ENCODE data around the gene MYO5B. TPM values are rescaled to one million over a fixed set of nuclear protein-coding genes. Genes with fewer than 3 reads are reported as not detected.

The MYO5B gene
- total RNA-seq, 1 donor from 2014 or later, result 0.27 TPM

GRCh38 chr18:50075772-50076171 lies 119.2 kb downstream of the MYO5B start:
- intact Hi-C loops (cut with micrococcal nuclease), result no loop called here

DNA sequence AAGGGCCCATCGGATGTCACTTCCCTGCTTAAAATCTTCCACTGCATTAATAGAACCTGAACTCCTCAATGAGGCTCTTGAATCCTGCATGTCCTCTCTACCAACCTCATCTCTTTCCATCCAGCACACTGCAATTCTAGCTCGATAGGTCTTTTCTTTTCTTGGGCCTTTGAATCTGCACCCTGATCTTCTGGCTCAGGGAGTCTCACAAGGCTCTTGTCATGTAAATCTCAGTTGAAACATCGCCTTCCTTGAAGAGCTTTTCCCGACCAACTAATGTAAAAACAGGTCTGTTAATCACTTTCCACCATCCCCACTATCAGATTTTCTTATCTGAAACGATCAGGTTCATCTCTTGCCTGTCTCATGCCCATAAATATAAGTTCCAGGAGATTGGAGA lies 120.5 kb downstream of the MYO5B start:
- intact Hi-C loops (cut with micrococcal nuclease), result no loop called here

GRCh38 chr18:50073319-50073718 lies 121.6 kb downstream of the MYO5B start:
- intact Hi-C loops (cut with micrococcal nuclease), result no loop called here

GRCh38 chr18:50072146-50072545 lies 122.8 kb downstream of the MYO5B start:
- intact Hi-C loops (cut with micrococcal nuclease), result no loop called here

DNA sequence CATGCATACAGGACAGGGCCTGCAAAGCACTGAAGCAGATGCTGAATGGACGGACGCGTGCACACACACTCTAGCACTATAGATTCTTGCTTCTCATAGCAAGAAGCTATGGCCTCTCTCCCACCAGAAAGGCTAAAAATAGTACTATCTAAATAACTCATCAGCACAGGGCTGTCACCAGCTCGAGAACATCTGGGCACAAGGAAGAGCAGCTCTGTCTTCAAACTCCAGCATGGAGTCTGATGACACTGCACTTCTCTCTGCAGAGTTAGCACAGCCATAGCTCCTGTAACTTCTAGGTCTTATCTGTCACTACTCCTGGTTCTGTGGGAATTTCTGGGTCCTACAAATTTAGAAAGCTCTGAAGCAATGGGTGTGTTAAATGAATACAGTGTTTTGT lies 123.5 kb downstream of the MYO5B start:
- intact Hi-C loops (cut with micrococcal nuclease), result no loop called here

- intact Hi-C loops (cut with micrococcal nuclease), result no loop called here
These were observed 125.5 kb downstream of the MYO5B start for GRCh38 chr18:50069422-50069821.

GRCh38 chr18:50065527-50065926 lies 129.4 kb downstream of the MYO5B start:
- intact Hi-C loops (cut with micrococcal nuclease), result no loop called here

- intact Hi-C loops (cut with micrococcal nuclease), result no loop called here
These were observed 129.9 kb downstream of the MYO5B start for GRCh38 chr18:50065039-50065438.

- intact Hi-C loops (cut with micrococcal nuclease), result no loop called here
These were observed 132.9 kb downstream of the MYO5B start for GRCh38 chr18:50061876-50062517.

- intact Hi-C loops (cut with micrococcal nuclease), result no loop called here
These were observed 134.1 kb downstream of the MYO5B start for GRCh38 chr18:50060822-50061221.

DNA sequence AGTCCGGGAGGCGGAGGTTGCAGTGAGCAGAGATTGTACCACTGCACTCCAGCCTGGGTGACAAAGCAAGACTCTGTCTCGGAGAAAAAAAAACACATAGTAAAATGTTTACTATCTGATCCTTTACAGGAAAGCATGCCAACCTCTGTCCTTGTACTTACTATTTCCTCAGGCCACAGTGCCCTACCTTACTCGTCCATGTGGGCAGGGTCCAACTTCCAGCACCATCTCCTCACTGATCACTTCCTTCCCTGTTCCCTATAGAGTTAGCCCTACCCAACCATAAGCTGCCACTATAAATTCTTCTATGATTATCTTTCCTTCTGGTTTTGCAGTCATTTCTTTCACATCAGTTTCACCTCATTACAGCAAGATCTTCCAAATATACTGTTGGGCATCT lies 136.2 kb downstream of the MYO5B start:
- intact Hi-C loops (cut with micrococcal nuclease), result loop anchor here (5.0 kb wide), 1 partner anchor 299 kb away; no protein-coding TSS in a partner anchor

DNA sequence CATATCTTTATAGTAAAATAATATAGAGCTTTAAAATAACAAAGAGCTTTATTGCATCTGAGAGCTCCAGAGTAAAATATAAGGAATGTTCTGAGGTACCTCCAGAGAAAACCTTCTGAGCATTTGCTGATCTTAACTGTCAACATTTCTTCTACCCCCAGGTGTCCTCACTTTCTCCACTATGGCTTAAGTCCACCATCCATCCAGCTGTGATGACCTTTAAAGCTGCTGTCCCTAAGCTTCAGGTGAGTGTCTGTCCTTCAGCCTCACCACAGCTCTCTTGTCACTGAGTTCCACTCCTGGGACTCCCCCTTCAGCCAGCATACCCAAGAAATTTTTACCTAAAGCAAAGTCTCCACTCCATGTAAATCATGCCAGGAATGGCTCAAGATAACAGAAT lies 137.9 kb downstream of the MYO5B start:
- intact Hi-C loops (cut with micrococcal nuclease), result loop anchor here (5.0 kb wide), 1 partner anchor 300 kb away; no protein-coding TSS in a partner anchor

GRCh38 chr18:50056185-50056584 lies 138.8 kb downstream of the MYO5B start:
- intact Hi-C loops (cut with micrococcal nuclease), result loop anchor here (5.0 kb wide), 1 partner anchor 301 kb away; no protein-coding TSS in a partner anchor

DNA sequence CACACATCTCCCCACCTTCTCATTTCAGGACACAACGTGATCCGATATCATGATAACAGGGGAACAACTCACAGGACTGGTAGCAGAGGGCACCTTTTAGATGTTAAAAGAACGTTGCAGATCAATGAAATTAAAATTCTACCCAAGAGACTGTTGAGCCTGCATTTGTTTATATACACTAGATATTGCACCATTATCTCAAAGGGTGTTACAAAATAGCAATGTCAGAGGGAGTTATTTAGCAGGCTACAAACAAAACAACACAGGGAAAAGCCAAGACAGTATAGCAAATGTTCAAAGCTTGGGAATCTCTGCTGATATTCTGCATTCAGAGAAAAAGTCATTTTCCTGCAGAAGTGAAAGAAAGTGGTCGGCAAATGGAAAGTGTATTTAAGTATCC lies 139.5 kb downstream of the MYO5B start:
- intact Hi-C loops (cut with micrococcal nuclease), result loop anchor here (5.0 kb wide), 1 partner anchor 302 kb away; no protein-coding TSS in a partner anchor

DNA sequence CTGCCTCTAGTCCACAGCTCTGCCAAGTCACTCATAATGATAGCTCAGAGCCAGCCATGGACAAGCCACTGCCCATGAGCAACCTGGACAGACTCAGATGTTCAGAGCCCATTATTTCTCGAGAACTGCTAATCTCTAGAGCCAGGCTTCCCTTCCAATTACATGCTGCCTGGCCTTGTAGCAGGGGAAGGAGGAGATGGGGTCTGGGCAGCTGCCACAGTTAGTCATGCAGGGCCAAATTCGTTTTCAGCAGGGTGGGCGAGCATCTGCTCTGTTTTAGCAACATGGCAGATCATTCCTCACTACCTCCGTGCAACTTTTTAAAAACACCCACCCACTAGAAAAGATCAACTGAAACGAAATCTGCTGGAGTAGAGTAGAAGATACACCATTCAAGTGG lies 141.8 kb downstream of the MYO5B start:
- intact Hi-C loops (cut with micrococcal nuclease), result no loop called here

DNA sequence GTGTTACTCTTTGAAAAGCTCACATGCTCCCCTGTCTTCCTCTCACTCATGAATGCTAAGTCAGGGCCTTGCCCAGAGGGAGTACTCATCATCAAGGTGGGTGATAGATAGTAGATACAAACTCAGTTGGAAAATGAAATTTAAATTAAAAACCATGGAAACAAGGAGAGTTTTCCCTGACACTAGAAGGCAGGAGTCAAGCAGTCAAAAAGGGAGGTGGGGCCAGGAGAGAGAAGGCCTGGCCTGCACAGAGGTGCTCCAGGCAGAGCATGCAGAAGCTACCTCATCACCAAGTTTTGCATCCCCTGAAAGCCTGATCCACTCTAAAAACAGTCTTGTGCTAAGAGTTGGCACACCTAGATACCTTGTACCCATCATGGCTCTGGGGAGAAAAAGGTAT lies 143.7 kb downstream of the MYO5B start:
- intact Hi-C loops (cut with micrococcal nuclease), result loop anchor here (1.0 kb wide), 1 partner anchor 37 kb away; no protein-coding TSS in a partner anchor

DNA sequence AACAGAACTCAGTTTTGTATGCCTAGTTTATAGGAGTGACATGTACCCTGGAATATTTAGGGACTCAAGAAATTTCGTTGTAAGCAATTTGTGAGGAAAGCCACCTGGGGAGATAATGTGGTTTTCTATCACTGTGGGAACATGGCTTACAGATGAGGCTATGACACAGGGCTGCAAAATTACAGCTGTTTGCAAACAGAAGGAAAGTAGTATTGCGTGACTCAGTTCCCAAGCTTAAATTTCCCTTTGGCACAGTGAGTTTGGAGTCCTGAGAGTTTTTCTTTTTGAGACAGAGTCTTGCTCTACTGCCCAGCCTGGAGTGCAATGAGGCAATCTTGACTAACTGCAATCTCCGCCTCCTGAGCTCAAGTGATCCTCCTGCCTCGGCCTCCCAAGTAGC lies 149.8 kb downstream of the MYO5B start:
- intact Hi-C loops (cut with micrococcal nuclease), result no loop called here

- intact Hi-C loops (cut with micrococcal nuclease), result no loop called here
These were observed 150.5 kb downstream of the MYO5B start for GRCh38 chr18:50044402-50044801.

GRCh38 chr18:50042611-50043010 lies 152.3 kb downstream of the MYO5B start:
- intact Hi-C loops (cut with micrococcal nuclease), result no loop called here

DNA sequence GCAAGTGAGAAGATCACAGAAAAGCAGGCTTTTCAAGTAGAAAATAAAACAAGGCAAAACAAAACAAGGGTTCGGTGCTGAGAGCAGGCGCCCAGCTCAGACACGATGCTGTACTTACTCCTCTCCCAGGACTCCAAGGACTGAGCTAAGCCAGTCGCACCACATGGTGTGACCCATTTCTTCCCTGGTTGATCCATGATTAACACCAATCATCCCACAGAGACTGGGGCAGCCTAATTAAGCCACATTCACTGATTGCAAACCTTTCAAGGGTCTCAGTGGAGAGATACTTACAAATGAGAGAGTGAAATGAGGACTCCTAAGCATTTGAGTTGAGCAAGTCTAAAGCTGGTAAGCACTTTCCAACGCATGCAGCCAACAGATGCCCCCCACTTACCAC lies 155.2 kb downstream of the MYO5B start:
- intact Hi-C loops (cut with micrococcal nuclease), result no loop called here

GRCh38 chr18:50038448-50038847 lies 156.5 kb downstream of the MYO5B start:
- intact Hi-C loops (cut with micrococcal nuclease), result no loop called here

- intact Hi-C loops (cut with micrococcal nuclease), result no loop called here
These were observed 160.9 kb downstream of the MYO5B start for GRCh38 chr18:50034029-50034428.

- intact Hi-C loops (cut with micrococcal nuclease), result no loop called here
These were observed 161.9 kb downstream of the MYO5B start for GRCh38 chr18:50033004-50033403.
